Endothelial cell of coronary artery (primary cell): ENCODE data around the gene ACSL4. TPM values are rescaled to one million over a fixed set of nuclear protein-coding genes. Genes with fewer than 3 reads are reported as not detected.

Source experiments
- total RNA-seq: library from RNA; depleted of rRNA; stranded (reverse); fragments of >200 nt; gene quantifications from 2 replicates; pipeline ENCODE4 v1.2.3, GENCODE V29; 2014

ACSL4 gene
- total RNA-seq = 94.6 and 136 TPM in 2 replicates

DNA sequence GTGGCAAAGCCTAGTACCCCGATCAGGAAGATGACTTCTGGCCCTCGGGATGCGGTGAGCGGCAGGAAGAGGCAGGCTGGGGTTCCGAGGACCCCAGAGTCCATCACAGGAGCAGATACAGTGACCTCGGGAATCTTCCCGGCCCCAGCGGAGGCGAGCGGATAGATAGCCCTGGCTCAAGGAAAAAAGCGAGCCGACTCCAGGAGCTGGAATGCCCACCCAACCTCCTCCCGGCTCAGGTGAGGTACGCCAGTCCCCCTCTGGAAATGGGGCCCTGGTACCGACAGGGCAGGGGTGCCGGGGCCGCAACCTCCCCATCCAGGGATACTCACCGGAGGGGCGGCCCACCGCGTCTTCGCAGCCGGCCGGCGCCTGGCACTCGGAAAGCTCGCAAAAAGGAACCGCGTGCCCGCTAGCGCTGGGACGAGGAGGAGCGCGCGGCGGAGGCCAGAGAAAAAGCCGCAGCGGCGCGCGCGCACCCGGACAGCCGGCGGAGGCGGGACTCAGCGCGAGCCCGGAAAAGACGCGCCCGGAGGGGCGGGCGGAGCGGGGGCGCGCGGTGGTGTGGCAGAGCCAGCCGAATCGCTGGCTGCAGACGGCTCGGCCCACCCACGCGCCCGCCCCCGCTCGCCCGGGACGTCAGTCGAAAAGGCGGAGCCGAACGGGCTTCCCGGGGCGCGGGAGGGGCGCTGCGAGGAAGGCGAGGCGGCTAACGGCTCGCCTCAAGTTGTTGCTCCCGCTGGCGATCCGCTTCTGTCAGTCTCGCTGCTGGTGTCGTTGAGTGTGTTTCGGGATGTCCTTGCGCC, at the start of gene ACSL4:
Gene ACSL4, minus strand, starts transcription at position 451 of the 806 bp plus-strand sequence. CDS start 49,894 bp downstream, outside the sequence.

DNA sequence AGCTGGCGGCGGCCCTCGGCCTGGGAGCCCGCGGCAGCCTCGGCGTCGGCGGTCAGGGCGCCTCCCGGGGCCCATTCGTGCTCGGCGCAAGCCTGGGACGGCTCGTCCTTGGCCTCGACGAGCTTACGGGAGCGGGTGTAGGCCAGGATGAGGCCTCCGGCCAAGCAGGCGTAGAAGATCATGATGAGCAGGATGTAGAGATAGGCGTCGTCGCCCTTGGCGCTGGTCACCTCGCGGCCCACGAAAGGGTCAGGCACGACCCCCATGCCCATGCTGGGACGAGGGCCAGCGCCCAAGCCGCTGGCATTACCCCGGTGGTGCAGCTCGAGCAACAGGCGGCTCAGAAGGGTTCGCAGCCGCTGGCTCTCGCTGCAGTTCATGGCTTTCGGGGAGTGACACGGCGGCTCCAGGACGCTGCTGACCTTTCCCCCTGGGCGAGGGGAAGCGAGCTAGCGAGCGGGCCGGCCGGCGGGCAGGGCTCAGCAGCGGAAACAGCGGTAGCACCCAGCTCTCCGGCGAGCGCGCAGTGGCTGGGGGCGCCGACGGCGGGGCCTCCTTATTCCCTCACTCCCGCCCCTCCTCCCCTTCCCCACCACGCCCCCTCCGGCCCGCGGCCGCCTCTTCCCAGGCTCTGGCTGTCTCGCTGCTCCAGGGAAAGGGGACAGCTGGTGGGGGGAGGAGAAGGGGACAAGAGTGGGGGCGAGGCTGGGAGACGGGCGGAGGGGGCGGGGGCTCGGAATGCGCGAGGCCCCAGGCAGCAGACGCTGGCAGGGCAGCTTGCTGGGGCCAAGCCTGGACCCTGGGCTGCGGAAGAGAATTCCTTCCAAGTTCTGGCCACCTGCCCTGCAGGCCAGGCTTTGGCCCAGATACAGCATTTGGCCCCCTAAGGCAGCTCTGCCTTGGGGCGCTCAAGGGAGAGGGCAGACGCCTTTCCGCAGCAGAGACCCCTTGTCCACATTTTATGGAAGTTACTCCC, 108.1 kb downstream of the ACSL4 start, which contains the start of gene KCNE5:
Gene KCNE5, minus strand, starts transcription at position 532 of the 976 bp plus-strand sequence. Its CDS starts 152 bp downstream, at position 380.

Other genes starting within 250 kb of the ACSL4 start
- 4.2 and 5.1 TPM in 2 replicates for gene NXT2, start 196.4 kb downstream of the ACSL4 start, total RNA-seq
- 0.09 and 0.18 TPM in 2 replicates for gene KCNE5, start 108.1 kb downstream of the ACSL4 start, total RNA-seq